WI38 (cell line): Measurements from ENCODE around the gene PTPRG.

Experiments used
- H3K4me3 ChIP-seq: 2 replicates; pipeline ENCODE4 v1.5.1; 2011; ENCODE audit warnings: low read depth, mild to moderate bottlenecking, control low read depth, low read length
- TF ChIP-seq, protein P1 (sequence below): IDR thresholded peaks from 2 replicates; pipeline ENCODE4 v1.5.1; 2012; ENCODE audit warnings: low read depth, mild to moderate bottlenecking, control low read depth, low read length

The PTPRG gene

DNA sequence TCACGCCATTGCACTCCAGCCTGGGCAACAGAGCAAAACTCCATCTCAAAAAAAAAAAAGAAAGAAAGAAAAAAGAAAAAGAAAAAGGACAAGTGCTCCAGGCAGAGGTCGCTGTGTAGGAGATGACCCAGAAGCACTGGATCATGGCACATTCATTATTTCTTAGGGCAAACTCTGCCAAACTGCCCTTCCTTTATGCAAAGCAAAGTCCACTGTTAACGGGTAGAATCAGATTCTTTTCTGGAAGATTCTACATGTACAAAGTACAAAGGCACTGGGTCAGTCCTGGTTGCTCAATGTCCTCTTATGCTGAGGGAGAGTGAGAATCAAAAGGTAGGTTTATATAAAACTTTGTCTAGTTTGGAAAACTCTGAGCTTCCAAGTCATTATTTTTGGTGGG is 667.1 kb downstream of the PTPRG start:
- no peak overlapping the region for H3K4me3 ChIP-seq
- TF ChIP-seq, protein P1, sequence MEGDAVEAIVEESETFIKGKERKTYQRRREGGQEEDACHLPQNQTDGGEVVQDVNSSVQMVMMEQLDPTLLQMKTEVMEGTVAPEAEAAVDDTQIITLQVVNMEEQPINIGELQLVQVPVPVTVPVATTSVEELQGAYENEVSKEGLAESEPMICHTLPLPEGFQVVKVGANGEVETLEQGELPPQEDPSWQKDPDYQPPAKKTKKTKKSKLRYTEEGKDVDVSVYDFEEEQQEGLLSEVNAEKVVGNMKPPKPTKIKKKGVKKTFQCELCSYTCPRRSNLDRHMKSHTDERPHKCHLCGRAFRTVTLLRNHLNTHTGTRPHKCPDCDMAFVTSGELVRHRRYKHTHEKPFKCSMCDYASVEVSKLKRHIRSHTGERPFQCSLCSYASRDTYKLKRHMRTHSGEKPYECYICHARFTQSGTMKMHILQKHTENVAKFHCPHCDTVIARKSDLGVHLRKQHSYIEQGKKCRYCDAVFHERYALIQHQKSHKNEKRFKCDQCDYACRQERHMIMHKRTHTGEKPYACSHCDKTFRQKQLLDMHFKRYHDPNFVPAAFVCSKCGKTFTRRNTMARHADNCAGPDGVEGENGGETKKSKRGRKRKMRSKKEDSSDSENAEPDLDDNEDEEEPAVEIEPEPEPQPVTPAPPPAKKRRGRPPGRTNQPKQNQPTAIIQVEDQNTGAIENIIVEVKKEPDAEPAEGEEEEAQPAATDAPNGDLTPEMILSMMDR = no peak

DNA sequence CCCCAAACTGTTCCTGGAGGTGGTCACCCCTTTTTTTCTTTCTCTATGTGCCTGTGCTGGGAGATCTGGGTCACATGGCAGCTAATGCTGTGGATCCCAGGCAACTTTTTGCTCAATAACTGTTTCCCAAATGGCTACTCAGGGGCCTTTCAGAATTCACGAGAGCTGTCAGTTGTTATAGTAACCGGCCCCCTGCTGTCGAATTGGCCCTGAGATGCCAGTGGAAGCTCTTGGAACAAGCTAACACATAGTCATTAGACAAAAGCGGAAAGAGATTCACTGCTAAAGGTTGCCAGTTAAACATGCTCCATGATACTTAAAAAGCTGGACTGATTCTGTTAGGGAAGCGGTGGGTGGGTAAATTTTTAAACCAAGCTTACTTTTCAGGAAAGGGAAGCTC is 667.8 kb downstream of the PTPRG start:
- TF ChIP-seq, protein P1 = no peak
- H3K4me3 ChIP-seq = no peak overlapping the region

DNA sequence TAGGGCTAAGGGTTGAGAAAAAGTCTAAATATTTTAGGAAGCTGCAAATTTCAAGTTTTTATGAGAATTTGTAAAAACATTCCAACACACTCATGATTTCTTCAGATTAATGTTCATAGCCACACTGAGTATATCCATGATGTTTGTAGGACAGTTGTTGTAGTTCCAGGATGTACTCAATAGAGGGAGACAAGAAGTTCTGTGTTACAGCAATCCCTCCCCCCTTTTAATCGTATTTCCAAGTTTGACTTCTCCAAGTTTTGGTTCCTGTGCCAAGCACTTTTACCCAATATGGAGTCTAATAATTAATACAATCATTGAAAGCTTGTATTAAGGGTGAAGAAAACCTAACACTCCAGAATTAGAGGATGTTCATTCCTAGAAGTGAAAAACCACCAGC is 668.5 kb downstream of the PTPRG start:
- TF ChIP-seq, protein P1 = no peak
- no peak overlapping the region for H3K4me3 ChIP-seq

DNA sequence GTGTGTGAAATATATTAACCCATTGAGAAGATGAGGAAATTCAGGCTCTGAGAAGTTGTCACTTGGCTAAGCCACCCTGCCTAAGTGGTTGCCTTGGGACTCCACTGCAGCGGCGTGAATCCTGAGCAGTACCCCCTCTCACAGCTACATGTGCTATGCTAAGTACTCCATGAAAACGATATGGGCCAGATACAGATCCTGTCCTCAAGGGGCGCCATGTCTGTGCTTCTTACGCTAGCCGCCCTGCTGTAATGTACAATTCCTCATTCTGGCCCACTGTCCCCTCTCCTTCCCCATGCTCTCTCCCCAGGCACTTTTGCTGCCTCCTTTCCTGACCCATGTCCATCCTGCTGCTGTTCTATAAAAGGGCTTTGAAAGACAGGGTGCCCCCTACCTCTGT is 671.7 kb downstream of the PTPRG start:
- H3K4me3 ChIP-seq = no peak overlapping the region
- TF ChIP-seq, protein P1 = no peak

DNA sequence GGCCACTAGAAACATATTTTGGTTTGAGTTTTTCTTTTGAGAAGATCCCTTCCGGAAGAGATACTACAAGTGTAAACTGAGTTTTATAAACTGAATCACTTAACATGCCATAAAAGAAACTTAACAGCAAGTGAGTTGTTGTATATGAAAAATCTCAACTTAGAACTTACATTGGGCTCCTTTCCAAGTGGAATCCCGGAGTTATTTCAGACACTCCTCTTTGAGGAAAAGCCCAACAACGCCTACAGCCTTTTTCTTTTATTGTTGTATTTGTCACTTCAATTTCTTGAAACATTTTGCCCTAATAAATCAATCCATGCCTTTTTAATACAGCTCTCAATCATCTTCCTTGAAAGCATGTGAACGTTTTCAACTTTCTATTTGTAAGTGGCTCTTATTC is 674.6 kb downstream of the PTPRG start:
- TF ChIP-seq, protein P1 = no peak
- no peak overlapping the region for H3K4me3 ChIP-seq

DNA sequence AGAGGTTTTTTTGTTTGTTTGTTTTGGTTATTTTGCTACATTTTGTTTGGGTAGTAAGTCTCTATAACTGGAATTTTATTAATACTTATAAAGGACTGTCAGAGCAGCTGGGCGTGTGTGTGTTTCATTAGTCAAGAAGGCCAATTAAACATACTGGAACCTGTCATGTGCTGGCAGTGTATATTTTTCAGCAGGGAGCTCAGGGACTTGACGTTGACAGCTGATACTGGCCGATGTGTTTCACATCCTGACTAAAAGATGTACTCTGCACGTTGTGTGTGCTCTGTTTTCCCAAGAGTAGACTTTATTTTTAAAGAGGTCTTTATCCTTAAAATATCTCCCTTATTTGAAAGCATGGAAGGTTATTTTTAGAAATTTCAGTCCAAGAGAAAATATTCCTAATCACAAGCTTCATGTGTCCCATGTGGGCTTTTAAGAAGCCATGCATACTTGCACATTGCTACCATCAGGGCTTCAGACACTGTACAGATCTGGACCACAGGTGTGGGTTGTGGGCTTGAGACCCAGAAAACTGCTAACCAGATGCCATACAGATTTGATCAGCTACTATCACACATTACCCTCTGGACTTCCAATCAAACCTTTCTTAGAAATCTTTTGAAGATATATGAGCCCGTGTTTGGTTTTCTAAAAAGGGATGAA is 676.0 kb downstream of the PTPRG start:
- TF ChIP-seq, protein P1 = no peak
- no peak overlapping the region for H3K4me3 ChIP-seq

DNA sequence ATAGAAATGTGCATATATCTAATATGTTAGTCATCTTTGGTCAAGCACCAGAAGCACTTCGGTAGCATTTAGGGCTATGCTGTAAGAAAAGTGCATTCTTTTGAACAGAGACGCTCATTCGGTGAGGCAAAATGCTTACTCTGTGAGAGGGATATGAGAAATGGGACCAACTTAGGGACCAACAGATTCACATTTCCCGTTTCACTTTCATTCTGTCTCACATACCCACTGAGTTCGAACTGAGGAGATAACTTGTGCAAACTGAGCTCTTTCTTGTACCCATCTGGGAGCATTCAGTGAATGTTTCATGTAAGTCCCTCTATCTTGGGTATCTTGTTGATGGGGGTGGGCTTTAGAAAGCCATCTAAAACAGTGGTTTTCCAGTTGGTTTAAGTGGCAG is 676.6 kb downstream of the PTPRG start:
- TF ChIP-seq, protein P1 = no peak
- H3K4me3 ChIP-seq = no peak overlapping the region
